DND-41 (cell line): ENCODE results near the gene RABL6.

Experiments
- ATAC-seq: fragments of 200-7000 bp; cut with Tn5 transposase; 3 replicates; pipeline ENCODE4 v1.9.1; 2021; ENCODE audit warnings: low read depth; ENCODE audit not compliant: insufficient read depth
- DNase-seq: peaks from one replicate; pipeline ENCODE4 v3.0.0-alpha.2; 2020
- H2AFZ ChIP-seq: 2 replicates; pipeline ENCODE4 v1.6.0; 2012; ENCODE audit warnings: low read depth, low read length
- H3K27ac ChIP-seq: 2 replicates; pipeline ENCODE4 v1.5.1; 2012; ENCODE audit warnings: low read length, inconsistent platforms
- H3K27me3 ChIP-seq: fragments of 200-600 bp; sonication (generic); 2 replicates; pipeline ENCODE4 v1.6.0; 2012; ENCODE audit warnings: low read length, mild to moderate bottlenecking, inconsistent platforms; ENCODE audit not compliant: insufficient read depth, poor library complexity
- H3K36me3 ChIP-seq: 2 replicates; pipeline ENCODE4 v1.5.1; 2012; ENCODE audit warnings: low read length, inconsistent platforms; ENCODE audit not compliant: insufficient read depth
- H3K4me1 ChIP-seq: 2 replicates; pipeline ENCODE4 v1.5.1; 2012; ENCODE audit warnings: mild to moderate bottlenecking, low read length; ENCODE audit not compliant: insufficient read depth
- H3K4me2 ChIP-seq: 2 replicates; pipeline ENCODE4 v1.6.0; 2012; ENCODE audit warnings: mild to moderate bottlenecking, moderate library complexity, low read length, inconsistent platforms; ENCODE audit not compliant: insufficient read depth
- H3K4me3 ChIP-seq, 2 experiments: fragments of 200-600 bp in 1 of 2; shearing (Covaris generic) in 1 of 2; 2 replicates each; pipeline ENCODE4 v1.5.1; 2012 to 2016; ENCODE audit warnings: inconsistent platforms in 2 of 2, low read length in 2 of 2, mild to moderate bottlenecking in 2 of 2, low read depth in 1 of 2, moderate library complexity in 1 of 2
- H3K79me2 ChIP-seq: 2 replicates; pipeline ENCODE4 v1.6.0; 2012; ENCODE audit warnings: low read length, inconsistent platforms; ENCODE audit not compliant: insufficient read depth
- H3K9ac ChIP-seq: 2 replicates; pipeline ENCODE4 v1.6.0; 2012; ENCODE audit warnings: low read depth, mild to moderate bottlenecking, inconsistent platforms, low read length, moderate library complexity
- H3K9me3 ChIP-seq: 2 replicates; pipeline ENCODE4 v1.5.1; 2012; ENCODE audit warnings: low read length, moderate library complexity, mild to moderate bottlenecking, inconsistent platforms; ENCODE audit not compliant: insufficient read depth, severe bottlenecking
- H4K20me1 ChIP-seq: 2 replicates; pipeline ENCODE4 v1.6.0; 2012; ENCODE audit warnings: low read length; ENCODE audit not compliant: insufficient read depth
- CTCF ChIP-seq: IDR thresholded peaks from 2 replicates; pipeline ENCODE4 v1.5.1; 2012; ENCODE audit warnings: borderline replicate concordance, low read length, moderate library complexity, mild to moderate bottlenecking; ENCODE audit not compliant: poor library complexity, severe bottlenecking; ENCODE audit errors: extremely low read depth
- EZH2 ChIP-seq: IDR thresholded peaks from 3 replicates; pipeline ENCODE4 v1.6.1; 2012; ENCODE audit warnings: borderline replicate concordance, low read depth, mild to moderate bottlenecking, moderate library complexity, low read length, inconsistent platforms; ENCODE audit not compliant: severe bottlenecking

Gene RABL6

DNA sequence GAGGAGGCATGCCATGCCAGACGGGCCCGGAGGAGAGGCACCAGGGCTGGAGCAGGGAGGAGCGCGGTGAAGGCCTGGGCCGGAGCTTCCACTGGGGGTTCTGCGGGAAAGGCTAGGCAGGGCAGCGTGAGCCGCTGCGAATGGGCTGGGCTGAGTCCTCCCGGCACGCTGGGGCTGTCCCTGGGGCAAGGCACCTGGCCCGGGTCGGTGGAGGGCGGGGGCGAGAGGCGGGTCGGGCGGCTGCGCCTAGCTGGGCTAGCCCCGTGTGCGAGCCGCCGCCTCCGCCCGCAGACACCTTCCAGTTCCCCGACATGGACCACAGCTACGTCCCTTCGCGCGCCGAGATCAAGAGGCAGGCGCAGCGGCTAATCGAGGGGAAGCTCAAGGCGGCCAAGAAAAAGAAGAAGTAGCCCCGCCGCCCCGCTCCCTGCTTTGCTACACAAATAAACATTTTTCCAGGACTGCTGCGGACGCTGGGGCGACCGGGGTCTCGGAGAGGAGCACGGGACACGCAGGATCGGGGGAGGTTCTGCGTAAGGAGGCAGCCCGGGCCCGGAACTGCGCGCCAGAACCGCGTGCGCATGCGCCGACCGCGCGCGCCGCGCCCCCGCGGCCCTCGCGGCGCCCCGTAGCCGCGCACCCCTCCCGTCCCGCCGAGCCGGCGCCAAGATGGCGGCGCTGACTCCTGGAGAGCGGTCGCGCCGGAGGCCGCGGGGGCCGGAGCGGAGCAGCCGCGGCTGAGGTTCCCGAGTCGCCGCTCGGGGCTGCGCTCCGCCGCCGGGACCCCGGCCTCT, at the start of gene RABL6:
Gene RABL6, plus strand, starts transcription at position 668 of the 794 bp plus-strand sequence. CDS start 249 bp downstream, outside the sequence.
- ATAC-seq, result peak; percentile 79
- DNase-seq, result peak; percentile 81
- Histone ChIP-seq H2AFZ (peak within 1 kb of the TSS; percentile 82), H3K4me3 (peak within 1 kb of the TSS; percentile 83 to 84; a peak in 3 of 4 replicates), H3K27me3 (no peaks in the 10 kb centered on the region), H3K4me2 (peak within 1 kb of the TSS; percentile 95), H3K9me3 (no peaks in the 10 kb centered on the region), H3K79me2 (peaks cover 53% of the 10 kb centered on the region), H3K27ac (peak within 1 kb of the TSS; percentile 81), H3K9ac (peak within 1 kb of the TSS; percentile 71), H3K4me1 (peaks cover 37% of the 10 kb centered on the region), H4K20me1 (peaks cover 17% of the 10 kb centered on the region; the same call in 1 of the 2 replicates), H3K36me3 (peaks cover 30% of the 10 kb centered on the region)
- TF ChIP-seq CTCF (no peak), EZH2 (no peak)

DNA sequence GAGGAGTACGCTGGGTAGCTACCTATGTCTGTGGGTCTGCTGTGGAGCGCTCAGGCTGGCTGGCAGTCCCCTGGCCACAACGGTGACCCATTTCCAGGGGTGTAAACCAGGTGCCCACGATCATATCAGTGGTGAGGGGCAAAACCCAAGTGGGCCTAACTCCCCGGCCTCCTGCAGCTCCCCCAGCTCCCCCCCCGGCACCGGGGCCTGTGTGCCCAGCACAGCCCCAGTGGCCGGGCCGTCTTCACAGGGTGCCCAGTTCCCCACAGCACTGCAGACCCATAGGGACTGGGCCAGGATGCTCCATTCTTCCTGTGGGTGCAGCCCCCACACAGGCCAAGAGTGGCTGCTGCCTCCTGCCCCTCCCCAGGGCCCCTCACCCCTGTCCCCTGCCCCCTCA, 48.7 kb upstream of the RABL6 start:
- Histone ChIP-seq H4K20me1 (no peaks in the 10 kb centered on the region), H3K27ac (no peak overlapping the region), H3K79me2 (no peaks in the 10 kb centered on the region), H3K36me3 (no peaks in the 10 kb centered on the region), H3K27me3 (no peaks in the 10 kb centered on the region), H2AFZ (no peak overlapping the region), H3K4me2 (no peak overlapping the region), H3K4me3 (no peak overlapping the region), H3K4me1 (no peaks in the 10 kb centered on the region), H3K9me3 (no peaks in the 10 kb centered on the region), H3K9ac (no peak overlapping the region)
- no peak for ATAC-seq
- no peak for DNase-seq
- no peak for TF ChIP-seq CTCF
- no peak for TF ChIP-seq EZH2

DNA sequence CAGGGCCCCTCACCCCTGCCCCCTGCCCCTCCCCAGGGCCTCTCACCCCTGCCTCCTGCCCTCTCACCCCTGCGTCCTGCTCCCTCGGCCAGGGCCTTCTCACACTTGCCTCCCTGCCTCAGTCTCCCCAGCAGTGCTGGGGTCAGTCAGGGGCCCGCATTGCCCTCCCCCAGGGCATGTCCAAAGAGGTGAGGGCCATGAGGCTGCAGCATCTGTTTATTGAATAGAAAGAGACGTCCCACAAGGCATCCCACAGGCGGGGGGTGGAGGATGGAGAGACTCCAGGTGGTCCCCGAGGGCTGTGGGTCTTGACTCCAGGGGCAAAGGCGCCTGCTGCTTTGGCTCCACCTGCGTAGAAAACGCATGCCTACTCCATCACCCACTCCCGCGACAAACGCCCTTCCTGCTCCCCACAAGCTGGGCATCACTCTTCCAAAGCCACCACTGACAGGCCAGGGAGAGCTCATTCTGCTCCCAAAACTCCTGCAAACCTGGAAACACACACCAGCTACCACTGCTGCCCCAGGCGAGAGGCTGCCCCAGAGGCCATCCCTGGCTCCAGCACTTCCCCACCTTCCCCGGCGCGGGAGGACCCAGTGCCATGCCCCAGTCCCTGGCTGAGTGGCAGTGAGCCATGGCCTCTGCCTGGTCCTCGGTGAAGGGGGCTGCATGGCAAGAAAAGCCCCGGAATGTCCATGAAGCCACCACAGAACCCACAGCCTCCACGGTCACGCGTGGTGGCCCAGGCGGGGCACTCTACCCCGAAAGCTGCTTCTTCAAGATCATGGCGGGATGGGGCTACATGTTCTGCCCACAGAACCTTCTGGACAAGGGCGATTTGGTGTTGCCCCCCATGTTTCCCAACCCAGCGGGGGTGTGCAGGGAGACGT, 48.1 kb upstream of the RABL6 start:
- H2AFZ ChIP-seq, result no peak overlapping the region
- H3K9me3 ChIP-seq, result no peaks in the 10 kb centered on the region
- TF ChIP-seq EZH2, result no peak
- TF ChIP-seq CTCF, result no peak
- H3K4me2 ChIP-seq, result no peak overlapping the region
- no peaks in the 10 kb centered on the region for H4K20me1 ChIP-seq
- DNase-seq, result no peak
- ATAC-seq, result no peak
- no peaks in the 10 kb centered on the region for H3K79me2 ChIP-seq
- H3K4me1 ChIP-seq, result no peaks in the 10 kb centered on the region
- no peaks in the 10 kb centered on the region for H3K27me3 ChIP-seq
- no peak overlapping the region for H3K4me3 ChIP-seq
- H3K27ac ChIP-seq, result no peak overlapping the region
- H3K36me3 ChIP-seq, result no peaks in the 10 kb centered on the region
- H3K9ac ChIP-seq, result no peak overlapping the region
